Lower lobe of right lung (tissue), 2 donors: ENCODE results near the gene COMMD2. TPM values are rescaled to one million over a fixed set of nuclear protein-coding genes. Genes with fewer than 3 reads are reported as not detected.

Experiments used
- ATAC-seq, 2 donors: fragments of 200-7000 bp; cut with Tn5 transposase; one replicate each; pipeline ENCODE4 v1.9.1; 2020 to 2022; ENCODE audit warnings: mild to moderate bottlenecking in 2 of 2, moderate library complexity in 2 of 2
- DNase-seq: peaks from one replicate; pipeline ENCODE4 v3.0.0-alpha.2; 2020
- H3K27ac ChIP-seq: fragments of 200-600 bp; one replicate; pipeline ENCODE4 v1.8.0; 2022
- H3K27me3 ChIP-seq: fragments of 200-600 bp; one replicate; pipeline ENCODE4 v1.8.0; 2022; ENCODE audit warnings: low read depth
- H3K36me3 ChIP-seq: fragments of 200-600 bp; one replicate; pipeline ENCODE4 v1.8.0; 2022; ENCODE audit warnings: mild to moderate bottlenecking
- H3K4me1 ChIP-seq: fragments of 200-600 bp; one replicate; pipeline ENCODE4 v1.8.0; 2022
- H3K4me3 ChIP-seq: fragments of 200-600 bp; one replicate; pipeline ENCODE4 v1.8.0; 2022; ENCODE audit warnings: mild to moderate bottlenecking
- H3K9me3 ChIP-seq: fragments of 200-600 bp; one replicate; pipeline ENCODE4 v1.8.0; 2022
- CTCF ChIP-seq: fragments of 200-600 bp; IDR thresholded peaks from one replicate; pipeline ENCODE4 v1.8.0; 2022; ENCODE audit warnings: antibody characterized with exemption, mild to moderate bottlenecking
- intact Hi-C: fragments of 100-400 bp; cut with DNase I; formaldehyde crosslinking; loops from one replicate; pipeline ENCODE4 v1.11.0; 2022
- long read RNA-seq: library from polyadenylated mRNA; unstranded; transcript quantifications from one replicate; pipeline ENCODE4 v2.0.0, GENCODE V29; 2021
- total RNA-seq: library from RNA; stranded (reverse); fragmentation: NEBNext Ultra II Directional; extraction: Animal tissue kit (Norgen Biotek cat#: 25700); gene quantifications from one replicate; pipeline ENCODE4 v1.2.1, GENCODE V29; 2021
- donor health status: DM: no; HTN: yes; CAD: no; lungs with severe emphysema.

The COMMD2 gene
- 44.9 TPM for total RNA-seq
- long read RNA-seq, transcript COMMD2-203 (5 exons, 3,706 nt), result major isoform, 60 of 72 reads
- long read RNA-seq, partial matches to known transcripts, result 0 of 72 reads
- long read RNA-seq, other reads (novel, unspliced or antisense), result 8 of 72 reads

- intact Hi-C loops, result no loop called here
- peak; percentile 98 for ATAC-seq
- no peaks in the 10 kb centered on the region for H3K9me3 ChIP-seq
- peak within 1 kb of the TSS; percentile 85 for H3K4me3 ChIP-seq
- no peaks in the 10 kb centered on the region for H3K27me3 ChIP-seq
- peak; percentile 20 for TF ChIP-seq CTCF
- H3K36me3 ChIP-seq, result peaks cover 36% of the 10 kb centered on the region
- H3K4me1 ChIP-seq, result peaks cover 16% of the 10 kb centered on the region
- DNase-seq, result peak; percentile 83
- H3K27ac ChIP-seq, result peak within 1 kb of the TSS; percentile 83
Measured at GRCh38 chr3:149752051-149752787, at the start of gene COMMD2. COMMD2 (minus strand) TSS chr3:149752489; CDS start chr3:149752444, 45 bp downstream.

- DNase-seq (no peak), ATAC-seq (no peak)
- Histone ChIP-seq H3K9me3 (no peaks in the 10 kb centered on the region), H3K27me3 (no peaks in the 10 kb centered on the region), H3K4me3 (no peak overlapping the region), H3K36me3 (no peaks in the 10 kb centered on the region), H3K27ac (no peak overlapping the region), H3K4me1 (no peaks in the 10 kb centered on the region)
- TF ChIP-seq CTCF, result no peak
- intact Hi-C loops, result no loop called here
Measured at GRCh38 chr3:149801639-149802038, 49.4 kb upstream of the COMMD2 start.

GRCh38 chr3:149801195-149801594 is 48.9 kb upstream of the COMMD2 start:
- Histone ChIP-seq H3K4me3 (no peak overlapping the region), H3K9me3 (no peaks in the 10 kb centered on the region), H3K27me3 (no peaks in the 10 kb centered on the region), H3K4me1 (no peaks in the 10 kb centered on the region), H3K36me3 (no peaks in the 10 kb centered on the region), H3K27ac (no peak overlapping the region)
- no peak for ATAC-seq
- DNase-seq, result no peak
- intact Hi-C loops, result no loop called here
- TF ChIP-seq CTCF, result no peak

GRCh38 chr3:149800693-149801092 is 48.4 kb upstream of the COMMD2 start:
- Histone ChIP-seq H3K4me1 (no peaks in the 10 kb centered on the region), H3K36me3 (no peaks in the 10 kb centered on the region), H3K9me3 (no peaks in the 10 kb centered on the region), H3K27me3 (no peaks in the 10 kb centered on the region), H3K27ac (no peak overlapping the region), H3K4me3 (no peak overlapping the region)
- no peak for TF ChIP-seq CTCF
- ATAC-seq (no peak), DNase-seq (no peak)
- intact Hi-C loops, result no loop called here

- DNase-seq (no peak), ATAC-seq (no peak)
- intact Hi-C loops, result no loop called here
- Histone ChIP-seq H3K9me3 (no peaks in the 10 kb centered on the region), H3K4me1 (no peaks in the 10 kb centered on the region), H3K36me3 (no peaks in the 10 kb centered on the region), H3K27me3 (no peaks in the 10 kb centered on the region), H3K27ac (no peak overlapping the region), H3K4me3 (no peak overlapping the region)
- no peak for TF ChIP-seq CTCF
Measured at GRCh38 chr3:149796026-149796425, 43.7 kb upstream of the COMMD2 start.
